HepG2 (cell line): ENCODE results near the gene HSPA1A. TPM values are rescaled to one million over a fixed set of nuclear protein-coding genes. Genes with fewer than 3 reads are reported as not detected.
A peak's percentile ranks its signal among the peaks of the same experiment; 100 is the strongest.

Experiments
- ARHGAP35 ChIP-seq: sonication (generic); formaldehyde crosslinking; IDR thresholded peaks from 2 replicates; pipeline ENCODE4 v1.9.0; 2022; ENCODE audit warnings: mild to moderate bottlenecking, inconsistent platforms, moderate library complexity, missing genetic modification reagents, borderline replicate concordance
- ESRRA ChIP-seq: sonication (generic); formaldehyde crosslinking; IDR thresholded peaks from 2 replicates; pipeline ENCODE4 v1.5.1; 2020; ENCODE audit warnings: mild to moderate bottlenecking, low read depth, missing genetic modification reagents
- HNRNPLL ChIP-seq: fragments of 200-400 bp; formaldehyde crosslinking; IDR thresholded peaks from 2 replicates; pipeline ENCODE4 v1.6.1; 2017; ENCODE audit warnings: mild to moderate bottlenecking, low read depth, low read length; ENCODE audit not compliant: poor library complexity, severe bottlenecking
- ISL2 ChIP-seq: sonication (generic); formaldehyde crosslinking; IDR thresholded peaks from 2 replicates; pipeline ENCODE4 v1.5.0; 2020; ENCODE audit warnings: missing genetic modification reagents
- JDP2 ChIP-seq: sonication (generic); formaldehyde crosslinking; IDR thresholded peaks from 2 replicates; pipeline ENCODE4 v1.8.1; 2022; ENCODE audit warnings: missing genetic modification reagents, borderline replicate concordance
- MBD4 ChIP-seq: IDR thresholded peaks from 2 replicates; pipeline ENCODE4 v1.6.1; 2012; ENCODE audit warnings: low read length, inconsistent platforms, borderline replicate concordance
- NFIB ChIP-seq: sonication (generic); formaldehyde crosslinking; IDR thresholded peaks from 2 replicates; pipeline ENCODE4 v1.9.0; 2021; ENCODE audit warnings: missing genetic modification reagents, mild to moderate bottlenecking, borderline replicate concordance
- PRMT3 ChIP-seq: sonication (generic); formaldehyde crosslinking; IDR thresholded peaks from 2 replicates; pipeline ENCODE4 v1.8.1; 2022; ENCODE audit warnings: low read depth, mild to moderate bottlenecking, moderate library complexity, missing genetic modification reagents, borderline replicate concordance
- RFX3 ChIP-seq: IDR thresholded peaks from 2 replicates; pipeline ENCODE4 v1.6.1; 2016; ENCODE audit warnings: missing biosample characterization, missing genetic modification reagents
- RFXANK ChIP-seq: IDR thresholded peaks from 2 replicates; pipeline ENCODE4 v1.6.1; 2016
- RORA ChIP-seq: sonication (generic); formaldehyde crosslinking; IDR thresholded peaks from 2 replicates; pipeline ENCODE4 v1.5.0; 2020; ENCODE audit warnings: mild to moderate bottlenecking, missing genetic modification reagents, moderate library complexity
- SMAD1 ChIP-seq: sonication (generic); formaldehyde crosslinking; IDR thresholded peaks from 2 replicates; pipeline ENCODE4 v1.4.0; 2020; ENCODE audit warnings: missing genetic modification reagents, low read depth, mild to moderate bottlenecking, borderline replicate concordance
- TBL1XR1 ChIP-seq: fragments of 150-350 bp; IDR thresholded peaks from 2 replicates; pipeline ENCODE4 v1.6.1; 2014; ENCODE audit warnings: borderline replicate concordance, low read length; ENCODE audit not compliant: partially characterized antibody
- ZMAT3 ChIP-seq: sonication (generic); formaldehyde crosslinking; conservative IDR thresholded peaks from 2 replicates; pipeline ENCODE4 v1.7.0; 2021; ENCODE audit warnings: missing genetic modification reagents
- ZNF121 ChIP-seq: sonication (generic); formaldehyde crosslinking; IDR thresholded peaks from 2 replicates; pipeline ENCODE4 v1.5.0; 2020; ENCODE audit warnings: mild to moderate bottlenecking, missing genetic modification reagents
- ZNF17 ChIP-seq: sonication (generic); formaldehyde crosslinking; IDR thresholded peaks from 2 replicates; pipeline ENCODE4 v1.5.0; 2020; ENCODE audit warnings: mild to moderate bottlenecking, missing genetic modification reagents
- ZNF263 ChIP-seq: sonication (generic); formaldehyde crosslinking; IDR thresholded peaks from 2 replicates; pipeline ENCODE4 v1.4.0; 2020; ENCODE audit warnings: missing genetic modification reagents
- ZNF275 ChIP-seq: sonication (generic); formaldehyde crosslinking; IDR thresholded peaks from 2 replicates; pipeline ENCODE4 v1.8.0; 2022; ENCODE audit warnings: missing genetic modification reagents, mild to moderate bottlenecking, inconsistent platforms, borderline replicate concordance
- ZNF281 ChIP-seq: sonication (generic); formaldehyde crosslinking; IDR thresholded peaks from 2 replicates; pipeline ENCODE4 v1.4.0; 2020; ENCODE audit warnings: missing genetic modification reagents, borderline replicate concordance
- ZNF660 ChIP-seq: sonication (generic); formaldehyde crosslinking; IDR thresholded peaks from 2 replicates; pipeline ENCODE4 v1.5.1; 2020; ENCODE audit warnings: mild to moderate bottlenecking, low read depth, missing genetic modification reagents, borderline replicate concordance
- ZSCAN12 ChIP-seq: sonication (generic); formaldehyde crosslinking; IDR thresholded peaks from 2 replicates; pipeline ENCODE4 v1.9.0; 2021; ENCODE audit warnings: mild to moderate bottlenecking, missing genetic modification reagents
- polyA plus RNA-seq, 8 experiments: library from polyadenylated mRNA; depleted of rRNA in 3 of 8; stranded (reverse) in 7 of 8; unstranded in 1 of 8; fragments of >200 nt; fragmentation: Illumina TruSeq in 4 of 8; extraction: Trizol in 4 of 8; gene quantifications; 2 replicates each; pipeline versions ENCODE4 v1.2.1 to v1.2.3, GENCODE V29; 2011 to 2016; ENCODE audit warnings: low read depth in 4 of 8, missing spikeins in 1 of 8, mixed read lengths in 1 of 8; ENCODE audit not compliant: insufficient read depth in 1 of 8
- total RNA-seq, 5 experiments: library from RNA; depleted of rRNA; stranded (reverse); fragments of >200 nt; fragmentation: Illumina TruSeq; extraction: Trizol; gene quantifications; 2 replicates each; pipeline ENCODE4 v1.2.3, GENCODE V29; 2016; ENCODE audit warnings: low read depth in 1 of 5
- TF ChIP-seq, protein P1 (sequence below): sonication (generic); formaldehyde crosslinking; IDR thresholded peaks from 2 replicates; pipeline ENCODE4 v1.4.0; 2020; ENCODE audit warnings: low read depth, missing genetic modification reagents

The HSPA1A gene
- total and polyA plus RNA-seq, 2 of the 13 experiments (the other 11 are each of a cell fraction or from before 2014, with no cell fraction given), result 44.5 to 85.0 TPM

GRCh38 chr6:31776989-31777666, 38.2 kb upstream of the HSPA1A start, which contains the start of gene VWA7 (continued):
- TF ChIP-seq ZNF281 (CRISPR knock-in tag), result peak; percentile 93
- TF ChIP-seq ESRRA (CRISPR knock-in tag), result peak; percentile 20; the same call in 1 of the 2 replicates
- peak; percentile 86; the same call in 1 of the 2 replicates for TF ChIP-seq ARHGAP35 (CRISPR knock-in tag)
- peak; percentile 31 for TF ChIP-seq HNRNPLL
- TF ChIP-seq ZNF660 (CRISPR knock-in tag), result no peak
- TF ChIP-seq TBL1XR1, result no peak
- TF ChIP-seq RFX3 (CRISPR knock-in tag), result no peak
- TF ChIP-seq, protein P1, sequence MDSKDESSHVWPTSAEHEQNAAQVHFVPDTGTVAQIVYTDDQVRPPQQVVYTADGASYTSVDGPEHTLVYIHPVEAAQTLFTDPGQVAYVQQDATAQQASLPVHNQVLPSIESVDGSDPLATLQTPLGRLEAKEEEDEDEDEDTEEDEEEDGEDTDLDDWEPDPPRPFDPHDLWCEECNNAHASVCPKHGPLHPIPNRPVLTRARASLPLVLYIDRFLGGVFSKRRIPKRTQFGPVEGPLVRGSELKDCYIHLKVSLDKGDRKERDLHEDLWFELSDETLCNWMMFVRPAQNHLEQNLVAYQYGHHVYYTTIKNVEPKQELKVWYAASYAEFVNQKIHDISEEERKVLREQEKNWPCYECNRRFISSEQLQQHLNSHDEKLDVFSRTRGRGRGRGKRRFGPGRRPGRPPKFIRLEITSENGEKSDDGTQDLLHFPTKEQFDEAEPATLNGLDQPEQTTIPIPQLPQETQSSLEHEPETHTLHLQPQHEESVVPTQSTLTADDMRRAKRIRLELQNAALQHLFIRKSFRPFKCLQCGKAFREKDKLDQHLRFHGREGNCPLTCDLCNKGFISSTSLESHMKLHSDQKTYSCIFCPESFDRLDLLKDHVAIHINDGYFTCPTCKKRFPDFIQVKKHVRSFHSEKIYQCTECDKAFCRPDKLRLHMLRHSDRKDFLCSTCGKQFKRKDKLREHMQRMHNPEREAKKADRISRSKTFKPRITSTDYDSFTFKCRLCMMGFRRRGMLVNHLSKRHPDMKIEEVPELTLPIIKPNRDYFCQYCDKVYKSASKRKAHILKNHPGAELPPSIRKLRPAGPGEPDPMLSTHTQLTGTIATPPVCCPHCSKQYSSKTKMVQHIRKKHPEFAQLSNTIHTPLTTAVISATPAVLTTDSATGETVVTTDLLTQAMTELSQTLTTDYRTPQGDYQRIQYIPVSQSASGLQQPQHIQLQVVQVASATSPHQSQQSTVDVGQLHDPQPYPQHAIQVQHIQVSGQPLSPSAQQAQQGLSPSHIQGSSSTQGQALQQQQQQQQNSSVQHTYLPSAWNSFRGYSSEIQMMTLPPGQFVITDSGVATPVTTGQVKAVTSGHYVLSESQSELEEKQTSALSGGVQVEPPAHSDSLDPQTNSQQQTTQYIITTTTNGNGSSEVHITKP (CRISPR knock-in tag), result peak; percentile 94
- TF ChIP-seq ZNF275 (CRISPR knock-in tag), result no peak
- peak; percentile 66 for TF ChIP-seq ISL2 (CRISPR knock-in tag)
- no peak for TF ChIP-seq RORA
- TF ChIP-seq JDP2, result no peak
- no peak for TF ChIP-seq PRMT3
- TF ChIP-seq ZNF263 (CRISPR knock-in tag), result peak; percentile 83
- no peak for TF ChIP-seq MBD4
- no peak for TF ChIP-seq RFXANK
- TF ChIP-seq ZMAT3 (CRISPR knock-in tag), result 0 out of 2 replicates have a peak, but pooled peaks have one; percentile 23
- TF ChIP-seq ZNF121 (CRISPR knock-in tag), result peak; percentile 51; the same call in 1 of the 2 replicates
- TF ChIP-seq ZSCAN12 (CRISPR knock-in tag), result no peak
- no peak for TF ChIP-seq ZNF17 (CRISPR knock-in tag)
- no peak for TF ChIP-seq NFIB (CRISPR knock-in tag)
- TF ChIP-seq SMAD1 (CRISPR knock-in tag), result peak; percentile 67; the same call in 1 of the 2 replicates
